ENCODE data around the gene RNF32. TPM values are rescaled to one million over a fixed set of nuclear protein-coding genes. Genes with fewer than 3 reads are reported as not detected.

RNF32 gene
- total RNA-seq, 1 experiment from 2014 or later = 3.0 TPM

DNA sequence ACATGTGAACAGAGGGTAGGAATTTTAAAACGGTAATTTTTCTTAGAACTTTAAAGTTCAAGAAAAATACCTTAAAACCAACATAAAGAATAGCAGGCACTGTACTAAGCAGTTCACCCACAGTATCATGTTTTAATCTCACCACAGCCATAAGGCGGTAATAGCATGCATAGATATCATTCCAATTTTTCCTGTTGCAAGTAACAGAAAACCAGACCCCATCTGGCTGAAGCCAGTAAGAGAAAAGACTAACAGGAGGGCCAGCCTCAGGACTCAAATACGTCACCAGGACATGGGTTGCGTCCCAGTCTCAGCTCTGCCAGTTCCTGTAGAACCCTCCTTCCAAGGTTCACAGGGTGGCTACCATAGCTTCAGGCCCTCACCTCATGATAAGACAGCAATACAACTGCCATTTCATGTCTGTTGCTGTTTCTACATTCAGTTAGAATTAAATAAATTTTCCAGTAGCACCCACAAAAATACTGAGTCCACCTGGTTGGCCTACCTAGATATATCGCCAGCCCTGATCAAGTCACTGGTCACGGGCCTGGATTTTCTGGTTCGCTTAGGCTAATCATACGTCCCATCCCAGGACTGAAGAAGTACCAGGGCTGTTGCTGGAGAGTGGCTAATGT is 2.0 kb upstream of the RNF32 start:
- no peak for DNase-seq (ENCODE audit: unreplicated experiment)
- H3K4me1 Mint-ChIP-seq (ENCODE audit: insufficient read depth, unreplicated experiment) = peaks cover 6% of the 10 kb centered on the region
- intact Hi-C loops (cut with micrococcal nuclease) = no loop called here
- ChIA-PET POLR2A (no interaction called here), CTCF (interaction anchor here (0.7 kb wide), 1 partner anchor 854 kb away, joined by 3 read pairs; no protein-coding TSS in a partner anchor)
- no peaks in the 10 kb centered on the region for H3K9me3 Mint-ChIP-seq (ENCODE audit: unreplicated experiment)
- no TSS peak for BruUV-seq (replicated peaks)
- H3K27me3 Mint-ChIP-seq (ENCODE audit: insufficient read depth, unreplicated experiment) = no peaks in the 10 kb centered on the region
- TF ChIP-seq CTCF (IDR thresholded peaks at IDR 0.05; ENCODE audit: unreplicated experiment) = no peak
- peaks cover 5% of the 10 kb centered on the region for H3K36me3 Mint-ChIP-seq (ENCODE audit: insufficient read depth, unreplicated experiment)
- H3K27ac Mint-ChIP-seq (ENCODE audit: low read depth, unreplicated experiment) = no peak overlapping the region
- no peak overlapping the region for H3K4me3 Mint-ChIP-seq (ENCODE audit: unreplicated experiment)

DNA sequence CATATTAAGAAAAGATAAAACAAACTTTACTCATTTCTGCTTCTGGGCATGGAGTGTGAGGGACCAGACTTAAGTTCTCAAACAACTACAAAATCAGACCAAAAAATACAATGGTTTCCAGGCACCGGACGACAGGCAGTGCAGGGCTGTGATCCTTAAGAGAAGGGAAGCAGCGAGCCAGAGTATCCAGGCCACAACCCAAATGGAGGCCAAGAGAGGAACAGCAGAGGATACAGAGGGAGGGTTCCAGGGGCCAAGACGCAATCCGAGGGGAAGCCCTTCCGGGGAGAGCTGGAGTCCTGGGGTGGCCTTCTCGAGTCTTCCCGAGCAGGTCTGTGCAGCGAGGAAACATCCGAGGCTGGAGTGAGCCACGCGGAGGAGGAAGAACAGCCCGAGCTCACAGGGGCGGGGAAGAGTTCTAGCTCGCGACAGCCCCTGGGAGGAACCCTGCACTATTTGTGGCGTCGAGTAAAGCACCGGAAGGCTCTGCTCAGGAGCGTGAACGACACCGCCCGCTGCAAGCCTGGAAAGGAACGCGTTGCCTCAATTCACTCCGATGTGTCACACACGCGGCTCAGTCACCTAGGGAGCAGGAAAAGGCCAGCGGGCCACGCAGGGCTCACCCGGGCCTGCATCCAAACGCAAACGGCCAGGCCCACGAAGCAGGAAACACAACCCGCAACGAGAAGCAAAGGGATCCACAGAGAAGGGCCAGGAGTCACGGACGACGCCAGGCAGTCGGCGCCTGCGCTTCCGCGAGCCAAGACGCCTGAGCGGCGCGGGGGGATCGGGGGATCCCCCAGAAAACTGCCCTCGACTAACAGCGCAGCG is 933 bp upstream of the RNF32 start:
- H3K27ac Mint-ChIP-seq (ENCODE audit: low read depth, unreplicated experiment) = peak overlapping the region; percentile 88
- H3K9me3 Mint-ChIP-seq (ENCODE audit: unreplicated experiment) = no peaks in the 10 kb centered on the region
- H3K27me3 Mint-ChIP-seq (ENCODE audit: insufficient read depth, unreplicated experiment) = no peaks in the 10 kb centered on the region
- DNase-seq (ENCODE audit: unreplicated experiment) = no peak
- no TSS peak for BruUV-seq (replicated peaks)
- H3K4me1 Mint-ChIP-seq (ENCODE audit: insufficient read depth, unreplicated experiment) = peaks cover 6% of the 10 kb centered on the region
- no peak for TF ChIP-seq CTCF (IDR thresholded peaks at IDR 0.05; ENCODE audit: unreplicated experiment)
- ChIA-PET POLR2A (no interaction called here), CTCF (no interaction called here)
- peak overlapping the region; percentile 79 for H3K4me3 Mint-ChIP-seq (ENCODE audit: unreplicated experiment)
- peaks cover 5% of the 10 kb centered on the region for H3K36me3 Mint-ChIP-seq (ENCODE audit: insufficient read depth, unreplicated experiment)
- intact Hi-C loops (cut with micrococcal nuclease) = loop anchor here (2.0 to 10.0 kb wide), 2 partner anchors 165 to 825 kb away; partner anchors contain the start of gene SHH

DNA sequence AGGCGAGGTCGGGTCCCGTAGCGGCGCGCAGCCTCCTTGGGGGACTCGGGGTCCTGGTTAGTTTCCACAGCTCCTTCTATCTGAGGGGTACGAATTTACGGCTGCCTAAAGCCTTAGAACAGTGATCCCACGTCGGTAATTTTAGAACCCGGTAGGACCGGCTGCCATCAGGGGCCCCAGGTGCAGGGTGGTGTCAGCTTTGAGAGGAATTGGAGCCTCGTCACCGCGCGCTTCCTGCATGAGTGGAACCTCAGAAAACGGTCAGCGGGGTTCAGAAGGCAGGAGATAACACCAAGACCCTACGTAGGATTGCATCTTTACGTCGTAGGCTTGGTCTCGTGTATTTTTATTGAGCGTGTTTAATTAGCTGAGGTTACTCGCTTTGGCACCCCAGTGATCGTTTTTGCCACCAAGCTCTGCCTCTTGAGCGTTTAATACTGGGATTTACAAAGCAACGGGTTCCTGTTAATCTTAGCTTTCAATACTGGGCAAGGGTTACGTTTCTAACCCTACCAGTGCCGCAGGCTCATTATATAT is 443 bp downstream of the RNF32 start:
- POLR2A ChIA-PET = interaction anchor here (0.6 to 1.7 kb wide), 7 partner anchors 11 to 120 kb away, joined by 3 to 9 read pairs (median 3); no protein-coding TSS in a partner anchor
- Mint-ChIP-seq H3K9me3 (ENCODE audit: unreplicated experiment) (no peaks in the 10 kb centered on the region), H3K4me1 (ENCODE audit: insufficient read depth, unreplicated experiment) (peaks cover 6% of the 10 kb centered on the region), H3K27me3 (ENCODE audit: insufficient read depth, unreplicated experiment) (no peaks in the 10 kb centered on the region), H3K27ac (ENCODE audit: low read depth, unreplicated experiment) (peak overlapping the region; percentile 84), H3K4me3 (ENCODE audit: unreplicated experiment) (peak overlapping the region; percentile 79), H3K36me3 (ENCODE audit: insufficient read depth, unreplicated experiment) (peaks cover 5% of the 10 kb centered on the region)
- CTCF ChIA-PET = interaction anchor here (0.7 to 1.0 kb wide), 3 partner anchors 71 to 1042 kb away, joined by 3 read pairs; no protein-coding TSS in a partner anchor
- peak; percentile 40 for DNase-seq (ENCODE audit: unreplicated experiment)
- intact Hi-C loops (cut with micrococcal nuclease) = loop anchor here (2.0 to 10.0 kb wide), 2 partner anchors 166 to 826 kb away; partner anchors contain the start of gene SHH
- BruUV-seq (replicated peaks) = TSS peak; percentile 79
- TF ChIP-seq CTCF (IDR thresholded peaks at IDR 0.05; ENCODE audit: unreplicated experiment) = no peak

All from MCF 10A (cell line).